HUES6 (cell line): ENCODE data around the gene CAPRIN1.

Source experiments
- H3K27ac ChIP-seq: 2 replicates; pipeline ENCODE4 v1.7.0; 2013; ENCODE audit warnings: low read depth, mild to moderate bottlenecking, low read length, inconsistent platforms
- H3K27me3 ChIP-seq: 2 replicates; pipeline ENCODE4 v1.6.1; 2013; ENCODE audit warnings: low read length; ENCODE audit not compliant: control insufficient read depth, insufficient read depth
- H3K36me3 ChIP-seq: 2 replicates; pipeline ENCODE4 v1.6.1; 2013; ENCODE audit warnings: low read length; ENCODE audit not compliant: control insufficient read depth, insufficient read depth
- H3K4me1 ChIP-seq: 2 replicates; pipeline ENCODE4 v1.6.1; 2013; ENCODE audit warnings: low read length; ENCODE audit not compliant: control insufficient read depth, insufficient read depth
- H3K4me3 ChIP-seq: 2 replicates; pipeline ENCODE4 v1.5.1; 2013; ENCODE audit warnings: low read depth, low read length
- H3K9ac ChIP-seq: one replicate; pipeline ENCODE4 v1.6.1; 2013; ENCODE audit warnings: mild to moderate bottlenecking, low read length
- H3K9me3 ChIP-seq: 2 replicates; pipeline ENCODE4 v1.6.1; 2013; ENCODE audit warnings: low read depth, low read length; ENCODE audit not compliant: control insufficient read depth, insufficient read depth

Gene CAPRIN1

DNA sequence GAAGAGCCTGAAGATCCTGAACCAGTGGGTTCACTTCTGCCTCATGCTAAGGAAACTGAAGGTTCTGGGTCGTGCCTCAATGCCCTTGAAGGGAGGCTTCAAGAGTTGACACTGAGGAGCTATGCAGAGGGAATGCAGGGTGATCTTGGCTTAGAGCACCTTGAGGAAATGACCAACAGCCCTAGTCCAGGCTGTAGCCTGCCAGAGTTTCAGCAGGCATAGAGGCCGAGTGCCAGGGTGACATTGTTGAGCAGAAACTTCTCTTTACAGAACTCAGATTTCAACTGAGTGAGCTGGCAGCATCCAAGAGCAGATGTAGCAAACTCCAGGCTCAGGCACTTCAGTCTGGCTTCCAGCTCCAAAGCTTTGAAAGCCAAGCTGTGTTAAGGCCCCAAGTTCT, 23.1 kb upstream of the CAPRIN1 start:
- H3K4me3 ChIP-seq, result no peak overlapping the region
- H3K36me3 ChIP-seq, result no peaks in the 10 kb centered on the region
- no peaks in the 10 kb centered on the region for H3K27me3 ChIP-seq
- H3K9ac ChIP-seq, result no peak overlapping the region
- no peak overlapping the region for H3K27ac ChIP-seq
- no peaks in the 10 kb centered on the region for H3K9me3 ChIP-seq
- no peaks in the 10 kb centered on the region for H3K4me1 ChIP-seq

DNA sequence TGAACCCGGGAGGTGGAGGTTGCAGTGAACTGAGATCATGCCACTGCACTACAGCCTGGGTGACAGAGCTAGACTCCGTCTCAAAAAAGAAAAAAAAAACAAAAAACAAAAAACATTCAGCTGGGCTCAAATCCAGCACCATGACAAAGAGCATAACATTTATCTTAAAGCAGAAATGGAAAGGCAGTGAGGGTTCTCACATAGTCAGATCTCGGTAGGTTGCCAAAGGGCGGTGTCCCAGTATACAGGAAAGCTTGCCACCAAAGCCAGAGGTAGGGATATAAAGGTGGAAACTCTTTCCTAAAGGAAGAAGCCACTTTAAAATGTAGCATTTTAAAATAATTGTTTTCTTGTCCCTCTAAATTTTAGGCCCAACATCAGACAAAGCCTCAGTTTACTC, 22.4 kb upstream of the CAPRIN1 start:
- Histone ChIP-seq H3K4me1 (no peaks in the 10 kb centered on the region), H3K36me3 (no peaks in the 10 kb centered on the region), H3K9me3 (no peaks in the 10 kb centered on the region), H3K27ac (no peak overlapping the region), H3K27me3 (no peaks in the 10 kb centered on the region), H3K4me3 (no peak overlapping the region), H3K9ac (no peak overlapping the region)

DNA sequence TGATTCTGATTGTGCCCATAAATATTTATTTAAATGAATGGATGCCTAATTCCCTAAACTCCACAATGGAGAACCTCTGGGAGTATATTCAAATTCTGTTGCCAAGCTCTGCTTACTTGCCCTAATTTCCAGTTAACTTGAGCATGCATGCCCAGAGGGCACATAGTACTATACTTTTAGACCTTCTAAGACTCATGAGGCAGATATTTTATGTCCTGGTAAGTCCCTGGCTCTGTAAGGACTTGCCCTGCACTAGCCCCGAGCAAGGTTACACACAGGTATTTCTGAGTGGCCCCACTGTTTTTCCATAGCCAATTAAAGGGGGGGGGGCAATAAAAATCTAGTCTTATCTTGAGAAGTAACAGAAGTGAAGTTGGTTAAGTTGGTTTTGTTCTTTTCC, 21.1 kb upstream of the CAPRIN1 start:
- no peaks in the 10 kb centered on the region for H3K9me3 ChIP-seq
- H3K27ac ChIP-seq, result no peak overlapping the region
- no peak overlapping the region for H3K4me3 ChIP-seq
- H3K9ac ChIP-seq, result no peak overlapping the region
- no peaks in the 10 kb centered on the region for H3K27me3 ChIP-seq
- H3K36me3 ChIP-seq, result no peaks in the 10 kb centered on the region
- no peaks in the 10 kb centered on the region for H3K4me1 ChIP-seq

DNA sequence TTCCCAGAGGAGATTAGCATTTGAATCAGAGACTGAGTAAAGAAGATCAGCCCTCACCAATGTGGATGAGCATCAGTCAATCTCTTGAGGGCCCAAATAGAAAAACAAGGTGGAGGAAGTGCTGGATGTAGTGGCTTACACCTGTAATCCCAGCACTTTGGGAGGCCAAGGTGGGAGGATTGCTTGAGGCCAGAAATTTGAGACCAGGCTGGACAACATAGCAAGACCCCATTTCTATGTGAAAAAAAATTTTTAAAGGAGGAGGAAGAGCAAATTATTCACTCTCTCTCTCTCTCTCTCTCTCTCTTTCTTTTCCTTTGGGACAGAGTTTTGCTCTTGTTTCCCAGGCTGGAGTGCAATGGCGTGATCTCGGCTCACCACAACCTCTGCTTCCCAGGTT, 18.1 kb upstream of the CAPRIN1 start:
- H3K4me3 ChIP-seq, result no peak overlapping the region
- no peaks in the 10 kb centered on the region for H3K4me1 ChIP-seq
- no peak overlapping the region for H3K27ac ChIP-seq
- no peaks in the 10 kb centered on the region for H3K27me3 ChIP-seq
- H3K9ac ChIP-seq, result no peak overlapping the region
- H3K36me3 ChIP-seq, result no peaks in the 10 kb centered on the region
- H3K9me3 ChIP-seq, result no peaks in the 10 kb centered on the region

DNA sequence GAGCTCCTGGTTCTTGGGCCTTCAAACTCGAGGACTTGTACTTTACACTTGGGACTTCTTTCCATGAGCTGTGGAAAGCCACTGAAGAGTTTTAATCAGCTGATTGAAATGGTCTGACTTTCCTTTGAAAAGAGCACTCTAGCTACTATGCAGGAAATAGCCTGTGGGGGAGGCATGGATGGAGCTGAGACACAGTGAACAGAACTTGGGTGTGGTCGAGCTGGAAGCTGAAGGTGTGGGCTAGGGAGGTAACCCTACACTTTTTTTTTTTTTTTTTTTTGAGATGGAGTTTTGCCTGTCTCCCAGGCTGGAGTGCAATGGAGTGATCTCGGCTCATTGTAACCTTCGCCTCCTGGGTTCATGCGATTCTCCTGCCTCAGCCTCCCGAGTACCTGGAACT, 17.5 kb upstream of the CAPRIN1 start:
- no peaks in the 10 kb centered on the region for H3K9me3 ChIP-seq
- H3K27me3 ChIP-seq, result no peaks in the 10 kb centered on the region
- no peaks in the 10 kb centered on the region for H3K36me3 ChIP-seq
- H3K9ac ChIP-seq, result no peak overlapping the region
- no peak overlapping the region for H3K27ac ChIP-seq
- no peaks in the 10 kb centered on the region for H3K4me1 ChIP-seq
- H3K4me3 ChIP-seq, result no peak overlapping the region

DNA sequence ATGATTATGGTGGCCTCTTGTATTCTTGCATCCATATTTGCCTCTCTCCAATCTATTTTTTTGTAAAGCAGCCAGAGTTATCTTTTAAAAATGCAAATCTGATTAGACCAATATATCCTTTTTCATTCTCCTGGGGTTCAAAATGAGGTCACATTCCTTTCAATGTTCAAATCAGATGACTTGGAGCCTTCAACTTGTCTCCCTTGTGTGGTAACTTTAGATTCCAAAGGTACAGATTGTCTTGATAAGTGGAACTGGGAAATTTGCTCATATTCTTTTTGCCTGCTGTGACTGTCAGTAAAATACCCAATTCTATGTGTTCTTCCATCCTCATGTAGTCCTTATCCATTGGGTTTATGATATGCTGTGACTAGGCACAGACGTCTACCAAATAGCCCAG, 15.1 kb upstream of the CAPRIN1 start:
- Histone ChIP-seq H3K9me3 (no peaks in the 10 kb centered on the region), H3K27me3 (no peaks in the 10 kb centered on the region), H3K36me3 (no peaks in the 10 kb centered on the region), H3K27ac (no peak overlapping the region), H3K9ac (no peak overlapping the region), H3K4me3 (no peak overlapping the region), H3K4me1 (no peaks in the 10 kb centered on the region)

DNA sequence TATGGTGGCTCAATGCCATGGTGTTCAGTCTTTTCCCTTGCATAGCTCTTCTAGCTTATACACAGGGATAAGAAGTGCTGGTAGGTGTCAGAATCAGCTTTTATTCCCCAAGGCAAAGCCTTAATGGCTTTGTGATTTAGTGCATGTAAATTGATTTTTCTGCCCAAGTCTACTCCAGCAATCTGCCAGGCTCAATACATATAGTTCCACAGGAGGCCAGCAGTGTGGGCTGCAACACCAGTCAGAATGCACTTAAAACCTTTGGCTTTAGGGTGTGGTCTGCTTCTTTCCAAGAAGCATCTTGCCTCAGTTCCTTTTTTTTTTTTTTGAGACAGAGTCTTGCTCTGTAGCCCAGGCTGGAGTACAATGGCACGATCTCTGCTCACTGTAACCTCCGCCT, 14.5 kb upstream of the CAPRIN1 start:
- Histone ChIP-seq H3K9me3 (no peaks in the 10 kb centered on the region), H3K27ac (no peak overlapping the region), H3K4me3 (no peak overlapping the region), H3K27me3 (no peaks in the 10 kb centered on the region), H3K4me1 (no peaks in the 10 kb centered on the region), H3K36me3 (no peaks in the 10 kb centered on the region), H3K9ac (no peak overlapping the region)

DNA sequence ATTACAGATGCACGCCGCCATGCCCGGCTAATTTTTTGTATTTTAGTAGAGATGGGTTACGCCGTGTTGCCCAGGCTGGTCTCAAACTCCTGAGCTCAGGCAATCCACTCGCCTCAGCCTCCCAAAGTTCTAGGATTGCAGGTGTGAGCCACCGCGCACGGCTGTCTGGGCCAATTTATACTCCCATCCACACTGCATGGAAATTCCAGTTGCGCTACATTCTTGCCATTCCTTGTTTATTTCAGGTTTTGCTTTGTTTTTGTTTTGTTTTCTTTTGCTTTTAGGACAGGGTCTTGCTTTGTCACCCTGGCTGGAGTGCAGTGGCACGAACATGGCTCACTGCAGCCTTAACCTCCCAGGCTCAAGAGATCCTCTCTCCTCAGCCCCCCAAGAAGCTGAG, 11.0 kb upstream of the CAPRIN1 start:
- H3K4me1 ChIP-seq, result peaks cover 11% of the 10 kb centered on the region
- no peak overlapping the region for H3K27ac ChIP-seq
- no peaks in the 10 kb centered on the region for H3K9me3 ChIP-seq
- no peaks in the 10 kb centered on the region for H3K36me3 ChIP-seq
- no peak overlapping the region for H3K4me3 ChIP-seq
- H3K27me3 ChIP-seq, result no peaks in the 10 kb centered on the region
- no peak overlapping the region for H3K9ac ChIP-seq

DNA sequence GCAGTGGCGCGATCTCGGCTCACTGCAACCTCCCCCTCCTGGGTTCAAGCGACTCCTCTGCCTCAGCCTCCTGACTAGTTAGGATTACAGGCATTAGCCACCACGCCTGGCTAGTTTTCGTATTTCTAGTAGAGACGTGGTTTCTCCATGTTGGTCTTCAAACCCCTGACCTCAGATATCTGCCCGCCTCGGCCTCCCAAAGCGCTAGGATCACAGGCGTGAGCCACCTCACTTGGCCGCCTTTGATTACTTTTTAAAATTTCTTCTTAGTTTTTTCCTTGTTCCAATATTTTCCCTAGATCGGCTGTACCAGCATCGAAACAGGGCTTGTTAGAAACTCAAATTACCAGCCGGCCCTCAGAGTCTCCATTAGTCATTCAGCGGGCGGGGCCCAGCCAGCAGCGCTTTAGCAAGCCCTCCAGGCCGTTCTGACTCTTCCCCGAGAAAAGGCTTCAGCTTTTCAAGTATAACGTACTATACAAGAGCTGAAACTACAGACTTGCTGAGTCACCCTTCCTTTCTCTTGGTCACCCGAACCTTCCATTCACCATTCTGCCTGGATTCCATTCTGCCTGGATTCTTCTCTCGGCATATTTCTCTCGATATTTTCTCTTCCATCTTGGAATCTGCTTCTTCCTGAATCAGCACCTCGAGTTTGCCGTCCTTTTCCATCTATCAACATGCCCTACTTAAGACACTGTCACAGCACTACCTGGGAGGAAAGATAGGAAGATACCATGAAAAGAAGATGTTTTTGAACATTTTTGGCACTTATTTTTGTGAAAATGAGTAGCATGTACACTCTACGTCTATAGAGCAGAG, 6.7 kb upstream of the CAPRIN1 start:
- Histone ChIP-seq H3K4me3 (peak overlapping the region; percentile 31; the same call in 1 of the 2 replicates), H3K27ac (peak overlapping the region; percentile 93), H3K9me3 (no peaks in the 10 kb centered on the region), H3K27me3 (no peaks in the 10 kb centered on the region), H3K4me1 (peaks cover 14% of the 10 kb centered on the region), H3K36me3 (no peaks in the 10 kb centered on the region), H3K9ac (peak overlapping the region; percentile 72)

DNA sequence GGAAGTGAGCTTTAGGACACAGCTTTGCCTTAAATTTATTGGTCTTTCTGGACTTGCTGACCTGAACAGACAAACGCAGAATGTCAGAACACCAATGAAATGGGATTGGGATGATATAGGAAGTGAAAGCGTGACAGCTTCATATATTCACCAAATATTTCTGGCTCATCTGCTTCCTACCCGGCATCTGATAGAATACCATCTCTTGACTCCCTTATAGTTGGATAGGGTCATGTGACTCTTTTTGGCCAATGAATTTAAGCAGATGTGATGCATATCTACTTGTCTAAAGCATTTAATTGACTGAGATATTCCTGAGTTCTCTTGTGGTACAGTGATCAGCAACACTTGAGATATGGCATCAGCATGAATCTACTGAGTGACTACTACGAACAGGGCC, 2.5 kb upstream of the CAPRIN1 start:
- Histone ChIP-seq H3K36me3 (peaks cover 15% of the 10 kb centered on the region), H3K27ac (no peak overlapping the region), H3K27me3 (no peaks in the 10 kb centered on the region), H3K4me1 (peaks cover 23% of the 10 kb centered on the region), H3K4me3 (no peak overlapping the region), H3K9me3 (no peaks in the 10 kb centered on the region), H3K9ac (no peak overlapping the region)

DNA sequence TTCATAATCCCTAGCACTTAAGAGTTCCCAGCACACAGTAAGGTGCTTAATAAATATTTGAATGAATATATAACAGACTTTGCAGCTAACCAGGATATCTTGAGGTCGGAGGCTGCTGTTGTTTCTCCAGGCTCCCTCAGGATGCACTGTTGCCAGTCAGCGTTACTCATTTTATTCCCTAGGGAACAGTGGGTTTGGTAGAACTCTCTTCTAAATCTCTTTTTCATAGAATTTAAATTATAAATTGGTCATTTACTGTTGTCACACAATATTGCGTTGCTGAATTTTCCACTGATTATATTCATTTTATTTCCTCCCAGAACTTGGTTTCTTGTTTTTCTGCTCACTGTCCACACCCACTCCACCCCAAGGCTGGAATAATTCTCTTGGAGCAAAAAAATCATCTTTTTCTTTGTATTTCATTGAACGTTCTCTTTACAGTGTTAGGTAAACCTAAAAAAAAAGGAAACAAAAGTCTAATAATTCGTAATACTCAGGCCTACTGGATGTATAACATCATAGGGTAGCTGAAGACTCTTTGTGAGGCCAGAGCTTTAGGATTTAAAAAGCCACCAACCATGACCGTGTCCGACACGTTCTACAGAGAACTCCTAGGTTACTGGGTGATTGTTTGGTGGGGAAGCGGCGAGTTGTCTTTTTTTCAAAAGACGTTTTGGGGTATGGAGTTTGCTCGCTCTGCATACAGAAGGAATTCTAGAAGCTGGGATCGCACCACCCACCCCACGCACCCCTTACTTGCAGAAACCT, 766 bp upstream of the CAPRIN1 start:
- Histone ChIP-seq H3K27ac (peak overlapping the region; percentile 97), H3K9me3 (no peaks in the 10 kb centered on the region), H3K4me3 (peak overlapping the region; percentile 100), H3K36me3 (peaks cover 28% of the 10 kb centered on the region), H3K9ac (peak overlapping the region; percentile 99), H3K27me3 (no peaks in the 10 kb centered on the region), H3K4me1 (peaks cover 10% of the 10 kb centered on the region; the same call in 1 of the 2 replicates)
